ENCODE data around the gene KRT86. TPM values are rescaled to one million over a fixed set of nuclear protein-coding genes. Genes with fewer than 3 reads are reported as not detected.

KRT86 gene
- total RNA-seq, 6 experiments from 2014 or later: not detected

DNA sequence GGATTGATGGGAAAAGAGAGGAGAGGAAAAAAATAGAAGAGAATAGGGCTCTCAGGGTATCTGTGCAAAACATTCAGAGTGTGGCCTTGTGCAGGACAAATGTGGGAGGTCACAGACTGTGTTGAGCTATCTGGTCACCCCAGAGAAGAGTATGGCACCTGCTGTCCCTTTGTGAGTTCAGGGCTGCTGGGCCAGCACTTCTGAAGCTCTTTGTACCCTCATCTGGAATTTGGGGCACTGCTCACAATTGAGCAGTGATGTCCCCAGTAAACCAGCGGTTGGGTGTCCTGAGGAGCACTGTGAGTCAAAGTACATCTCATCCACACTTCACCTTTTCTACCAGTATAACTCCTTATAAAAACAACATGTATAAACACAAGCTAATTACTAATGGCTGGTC, 19.5 kb downstream of the KRT86 start:
- Histone ChIP-seq H3K36me3 (no peaks in the 10 kb centered on the region), H3K9me3 (no peaks in the 10 kb centered on the region), H3K27me3 (no peaks in the 10 kb centered on the region), H3K27ac (no peak overlapping the region), H3K4me3 (no peak overlapping the region), H3K4me1 (peaks cover 0 to 3% (median 0%) of the 10 kb centered on the region in 4 donors)
- DNase-seq (peak in 1 of 3 donors; percentile 5), ATAC-seq (no peak)
- TF ChIP-seq, protein P1, sequence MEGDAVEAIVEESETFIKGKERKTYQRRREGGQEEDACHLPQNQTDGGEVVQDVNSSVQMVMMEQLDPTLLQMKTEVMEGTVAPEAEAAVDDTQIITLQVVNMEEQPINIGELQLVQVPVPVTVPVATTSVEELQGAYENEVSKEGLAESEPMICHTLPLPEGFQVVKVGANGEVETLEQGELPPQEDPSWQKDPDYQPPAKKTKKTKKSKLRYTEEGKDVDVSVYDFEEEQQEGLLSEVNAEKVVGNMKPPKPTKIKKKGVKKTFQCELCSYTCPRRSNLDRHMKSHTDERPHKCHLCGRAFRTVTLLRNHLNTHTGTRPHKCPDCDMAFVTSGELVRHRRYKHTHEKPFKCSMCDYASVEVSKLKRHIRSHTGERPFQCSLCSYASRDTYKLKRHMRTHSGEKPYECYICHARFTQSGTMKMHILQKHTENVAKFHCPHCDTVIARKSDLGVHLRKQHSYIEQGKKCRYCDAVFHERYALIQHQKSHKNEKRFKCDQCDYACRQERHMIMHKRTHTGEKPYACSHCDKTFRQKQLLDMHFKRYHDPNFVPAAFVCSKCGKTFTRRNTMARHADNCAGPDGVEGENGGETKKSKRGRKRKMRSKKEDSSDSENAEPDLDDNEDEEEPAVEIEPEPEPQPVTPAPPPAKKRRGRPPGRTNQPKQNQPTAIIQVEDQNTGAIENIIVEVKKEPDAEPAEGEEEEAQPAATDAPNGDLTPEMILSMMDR (IDR thresholded peaks at IDR 0.05): no peak
- TF ChIP-seq POLR2A (IDR thresholded peaks at IDR 0.05): no peak
- intact Hi-C loops (cut with DNase I): no loop called here
- WGBS (ENCODE audit: insufficient coverage, low coverage, low lambda C conversion rate, missing lambda C conversion rate): no CpG with 5 or more reads among the region's 1 CpG

DNA sequence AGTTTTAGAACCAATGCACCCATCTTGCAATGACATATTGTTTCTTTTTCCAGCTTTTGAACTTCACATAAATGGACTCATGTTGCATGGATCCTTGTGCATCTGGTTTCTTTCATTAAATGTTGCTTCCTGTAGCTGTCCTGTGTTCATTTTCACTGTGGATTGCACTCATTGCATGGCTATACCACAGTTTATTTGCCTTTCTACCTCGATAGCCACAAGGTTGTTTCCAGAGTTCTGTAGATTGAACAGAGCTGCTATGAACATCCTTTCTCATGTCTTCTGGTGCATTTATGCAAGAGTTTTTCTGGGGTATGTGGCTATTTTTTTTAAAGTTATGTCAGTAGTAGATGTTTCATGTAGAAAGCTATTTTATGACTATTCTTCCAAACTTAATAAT, 20.4 kb downstream of the KRT86 start:
- ATAC-seq: no peak
- 39% methylated on average over 1 of the region's 1 CpG for WGBS (ENCODE audit: insufficient coverage, low coverage, low lambda C conversion rate, missing lambda C conversion rate)
- Histone ChIP-seq H3K27me3 (no peaks in the 10 kb centered on the region), H3K4me1 (peaks cover 0 to 3% (median 0%) of the 10 kb centered on the region in 4 donors), H3K4me3 (no peak overlapping the region), H3K27ac (no peak overlapping the region), H3K9me3 (no peaks in the 10 kb centered on the region), H3K36me3 (no peaks in the 10 kb centered on the region)
- TF ChIP-seq, protein P1 (IDR thresholded peaks at IDR 0.05): no peak
- no peak for TF ChIP-seq POLR2A (IDR thresholded peaks at IDR 0.05)
- DNase-seq: no peak
- intact Hi-C loops (cut with DNase I): no loop called here

DNA sequence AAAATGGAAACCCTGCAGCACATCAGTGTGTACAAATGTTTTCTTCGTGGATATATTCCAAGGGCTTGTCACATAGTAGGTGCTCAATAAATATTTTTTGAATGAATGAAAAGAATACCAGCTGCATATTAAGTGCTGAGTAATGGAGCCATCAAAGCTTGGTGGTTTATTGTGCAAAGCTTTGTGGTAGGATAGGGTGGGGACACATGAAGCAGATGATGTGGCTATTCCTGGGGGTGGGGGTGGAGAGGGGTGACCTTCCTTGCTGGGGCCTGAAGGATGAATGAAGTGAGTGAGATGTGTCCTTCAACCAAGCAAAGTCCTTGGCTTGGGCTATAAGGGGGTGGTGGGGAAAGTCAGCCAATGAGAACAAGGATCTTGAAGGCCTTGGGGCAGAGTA, 21.2 kb downstream of the KRT86 start:
- WGBS (ENCODE audit: insufficient coverage, low coverage, low lambda C conversion rate, missing lambda C conversion rate): 44% methylated on average over 1 of the region's 1 CpG
- peak in 1 of 3 donors; percentile 3 for DNase-seq
- intact Hi-C loops (cut with DNase I): no loop called here

DNA sequence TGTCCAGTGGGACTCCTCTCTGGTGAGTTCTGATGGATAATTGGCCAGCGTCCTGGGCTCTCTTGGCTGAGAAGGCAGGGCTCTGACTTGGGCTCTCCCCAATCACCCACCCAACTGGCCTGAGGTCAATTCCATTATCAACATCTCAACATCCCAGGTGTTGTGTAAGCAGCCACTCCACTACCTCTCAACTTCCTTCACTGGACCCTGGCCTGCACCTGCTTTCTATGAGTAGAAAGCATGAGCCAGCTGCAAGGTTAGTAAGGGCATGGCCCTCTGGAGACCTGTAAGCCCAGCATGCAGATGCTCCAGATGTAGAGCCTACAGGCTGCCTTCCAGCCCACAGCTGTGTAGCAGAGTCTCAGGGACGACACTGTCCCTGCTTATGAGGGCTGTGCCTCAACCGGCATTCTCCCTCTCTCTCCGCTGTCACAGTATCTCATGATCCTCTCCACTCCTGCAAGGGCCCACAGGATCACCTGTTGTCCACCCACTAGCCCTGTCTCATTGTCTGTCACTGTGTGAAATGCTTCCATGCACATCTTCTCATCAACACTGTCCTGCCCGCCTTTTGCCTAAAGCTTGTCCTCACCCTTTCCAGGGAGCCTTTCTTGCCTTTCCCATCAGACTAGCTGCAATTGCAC, 22.2 kb downstream of the KRT86 start:
- Histone ChIP-seq H3K9me3 (no peaks in the 10 kb centered on the region), H3K4me3 (no peak overlapping the region), H3K27me3 (no peaks in the 10 kb centered on the region), H3K36me3 (no peaks in the 10 kb centered on the region), H3K4me1 (peaks cover 0 to 3% (median 0%) of the 10 kb centered on the region in 4 donors), H3K27ac (no peak overlapping the region)
- ATAC-seq (no peak), DNase-seq (peak in 2 of 3 donors; percentile 21 to 26)
- intact Hi-C loops (cut with DNase I): no loop called here
- WGBS (ENCODE audit: insufficient coverage, low coverage, low lambda C conversion rate, missing lambda C conversion rate): 84% methylated on average over 3 of the region's 5 CpGs
- TF ChIP-seq POLR2A (IDR thresholded peaks at IDR 0.05): no peak
- TF ChIP-seq, protein P1 (IDR thresholded peaks at IDR 0.05): no peak

More for the DNA sequence above, 21.2 kb downstream of the KRT86 start:
- Histone ChIP-seq H3K4me3 (no peak overlapping the region), H3K4me1 (peaks cover 0 to 3% (median 0%) of the 10 kb centered on the region in 4 donors), H3K27ac (no peak overlapping the region), H3K36me3 (no peaks in the 10 kb centered on the region), H3K27me3 (no peaks in the 10 kb centered on the region), H3K9me3 (no peaks in the 10 kb centered on the region)
- no peak for ATAC-seq
- TF ChIP-seq, protein P1 (IDR thresholded peaks at IDR 0.05): no peak
- TF ChIP-seq POLR2A (IDR thresholded peaks at IDR 0.05): no peak
